Activated naive CD4-positive, alpha-beta T cell treated with anti-CD3 and anti-CD28 coated beads, Interleukin-2, amount 50 U/mL, for 16 hours (primary cell): ENCODE results near the gene CYTH4.

Experiments
- DNase-seq: peaks from one replicate; pipeline ENCODE4 v3.0.0-alpha.2; 2020

Gene CYTH4

GRCh38 chr22:37273126-37273845 lies 9.0 kb upstream of the CYTH4 start:
- no peak for DNase-seq

GRCh38 chr22:37273846-37274225 lies 8.5 kb upstream of the CYTH4 start:
- no peak for DNase-seq

DNA sequence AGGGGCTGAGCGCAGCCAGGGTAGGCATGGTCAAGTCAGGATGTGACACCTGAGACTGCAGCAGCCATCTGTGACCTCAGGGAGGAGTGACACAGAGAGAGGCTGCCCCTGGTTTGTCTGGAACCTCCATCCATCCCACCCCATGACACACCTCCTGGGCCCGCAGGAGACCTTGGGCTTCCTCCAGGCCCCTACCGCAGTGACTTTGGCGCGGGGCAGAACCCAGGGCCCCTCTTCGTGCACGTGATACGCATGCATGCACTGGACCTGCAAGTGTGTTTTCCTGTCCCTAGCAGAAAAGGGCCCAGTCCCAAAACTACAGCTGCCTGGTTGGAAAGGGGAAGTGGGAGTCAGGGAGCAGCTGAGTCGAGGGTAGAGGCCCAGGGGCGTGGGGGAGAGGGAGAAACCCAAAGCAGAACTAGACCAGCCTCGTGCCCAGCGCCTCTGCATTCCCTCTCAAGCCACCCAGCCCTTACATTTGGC lies 7.9 kb upstream of the CYTH4 start:
- no peak for DNase-seq

DNA sequence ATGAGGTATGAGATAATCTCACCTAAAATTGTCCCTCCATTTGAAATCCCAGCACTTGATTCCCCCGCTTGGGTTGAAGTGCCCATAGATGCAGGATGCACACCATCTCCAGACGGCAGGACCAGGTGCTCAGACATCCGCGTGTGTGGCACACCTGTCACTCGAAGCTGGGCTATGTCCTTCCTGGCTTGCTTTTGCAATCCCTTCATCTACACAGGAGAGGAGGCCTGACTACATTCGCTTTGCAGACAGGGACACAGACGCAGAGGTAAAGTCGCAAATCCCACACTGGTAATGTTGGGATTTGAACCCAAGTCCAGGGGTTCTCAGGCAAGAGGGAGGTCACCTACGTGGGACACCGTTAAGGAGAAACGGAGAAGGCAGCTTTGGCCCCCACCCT lies 7.2 kb upstream of the CYTH4 start:
- DNase-seq = no peak

GRCh38 chr22:37275622-37276021 lies 6.7 kb upstream of the CYTH4 start:
- no peak for DNase-seq

- no peak for DNase-seq
These were observed 5.5 kb upstream of the CYTH4 start for GRCh38 chr22:37276776-37277175.

DNA sequence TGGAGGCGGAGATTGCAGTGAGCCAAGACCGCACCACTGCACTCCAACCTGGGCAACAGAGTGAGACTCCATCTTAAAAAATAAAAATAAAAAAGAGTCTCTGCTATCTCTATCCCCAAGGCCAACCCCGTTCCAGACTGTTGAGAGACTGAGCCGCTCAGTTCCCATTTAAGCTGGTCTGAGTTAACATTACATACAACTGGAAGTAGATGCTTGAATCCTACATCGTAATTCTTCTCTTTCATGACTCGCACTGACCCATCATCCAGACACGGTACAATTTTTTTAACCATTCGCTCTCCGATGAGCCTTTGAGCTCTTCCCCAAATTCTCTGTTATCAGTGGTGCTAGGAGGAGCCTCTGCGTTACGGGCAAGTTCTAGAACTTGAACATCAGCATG lies 4.9 kb upstream of the CYTH4 start:
- DNase-seq = no peak

DNA sequence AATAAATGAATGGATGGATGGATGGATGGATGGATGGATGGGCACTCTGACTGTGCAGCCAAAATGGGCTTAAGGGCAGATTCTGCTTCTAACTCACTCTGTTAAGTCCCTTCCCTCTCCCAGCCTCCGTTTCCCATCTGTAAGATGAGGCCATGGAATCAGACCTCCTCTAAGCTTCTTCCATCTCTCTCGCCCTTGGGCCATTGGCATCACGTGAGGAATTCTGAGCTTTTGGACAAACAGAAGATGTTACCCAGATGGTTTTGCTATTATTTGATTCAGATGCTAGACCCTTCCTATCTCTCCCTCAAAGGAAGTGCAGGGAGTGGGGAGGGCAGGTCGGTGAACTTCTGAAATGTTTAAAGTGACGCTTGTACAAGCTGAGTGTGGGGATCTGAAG lies 4.0 kb upstream of the CYTH4 start:
- DNase-seq = no peak

DNA sequence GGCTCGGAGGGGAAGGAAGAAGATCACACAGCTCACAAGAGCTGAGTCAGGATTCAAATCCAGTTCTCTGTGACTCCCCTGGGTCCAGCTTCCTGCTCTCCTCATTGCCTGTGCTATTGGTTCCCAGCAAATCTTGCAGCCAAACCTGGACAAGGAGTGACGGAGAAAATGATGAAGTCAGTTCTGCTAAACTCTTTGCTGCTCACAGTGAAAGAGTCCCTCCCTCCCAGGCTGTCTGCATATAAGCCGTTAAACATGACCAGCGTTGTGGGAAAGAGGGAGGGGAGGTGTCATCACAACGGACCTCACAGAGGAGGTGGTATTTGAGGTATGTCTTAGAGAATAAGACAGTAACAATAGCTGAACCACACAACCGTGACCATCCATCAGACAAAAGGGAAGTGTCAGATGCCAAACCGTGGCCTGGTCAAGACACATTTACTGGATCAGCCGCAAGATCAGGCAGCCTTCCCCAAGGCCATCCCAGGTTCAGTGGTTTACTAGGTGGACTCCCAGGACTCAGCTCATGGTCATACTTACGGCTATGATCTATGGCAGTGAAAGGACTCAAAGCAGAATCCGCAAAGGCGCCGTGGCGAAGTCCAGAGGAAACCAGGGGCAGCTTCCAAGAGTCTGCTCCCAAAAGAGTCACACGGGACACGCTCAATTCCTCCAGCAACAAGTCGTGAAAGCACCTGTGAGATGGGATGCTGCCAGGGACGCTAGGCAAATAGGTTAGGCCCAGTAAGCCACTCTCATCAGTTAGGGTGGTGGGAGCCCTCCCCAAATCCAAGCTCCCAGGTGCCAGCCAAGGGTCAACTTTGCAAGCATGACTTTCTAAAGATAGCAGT lies 2.8 kb upstream of the CYTH4 start:
- DNase-seq = no peak

DNA sequence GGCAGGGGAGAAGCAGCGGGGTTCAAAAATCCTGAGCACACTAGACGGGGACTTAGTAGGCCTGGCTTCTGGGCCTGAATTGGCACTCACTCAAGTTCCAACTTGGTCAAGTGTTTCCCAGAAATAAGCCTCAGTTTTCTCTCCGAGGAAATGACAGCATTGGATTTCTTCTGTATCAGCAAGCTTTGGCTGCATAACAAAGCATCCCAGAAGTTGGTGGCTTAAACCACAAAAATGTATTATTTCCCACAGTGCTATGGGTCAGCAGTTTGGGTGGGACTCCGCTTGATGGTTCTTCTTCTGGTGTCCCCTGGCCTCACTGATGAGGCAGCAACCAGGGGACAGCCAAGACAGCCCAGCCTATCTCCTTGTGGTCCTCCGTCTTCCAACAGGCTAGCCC lies 1.6 kb upstream of the CYTH4 start:
- no peak for DNase-seq

GRCh38 chr22:37281195-37281594 lies 1.1 kb upstream of the CYTH4 start:
- no peak for DNase-seq

DNA sequence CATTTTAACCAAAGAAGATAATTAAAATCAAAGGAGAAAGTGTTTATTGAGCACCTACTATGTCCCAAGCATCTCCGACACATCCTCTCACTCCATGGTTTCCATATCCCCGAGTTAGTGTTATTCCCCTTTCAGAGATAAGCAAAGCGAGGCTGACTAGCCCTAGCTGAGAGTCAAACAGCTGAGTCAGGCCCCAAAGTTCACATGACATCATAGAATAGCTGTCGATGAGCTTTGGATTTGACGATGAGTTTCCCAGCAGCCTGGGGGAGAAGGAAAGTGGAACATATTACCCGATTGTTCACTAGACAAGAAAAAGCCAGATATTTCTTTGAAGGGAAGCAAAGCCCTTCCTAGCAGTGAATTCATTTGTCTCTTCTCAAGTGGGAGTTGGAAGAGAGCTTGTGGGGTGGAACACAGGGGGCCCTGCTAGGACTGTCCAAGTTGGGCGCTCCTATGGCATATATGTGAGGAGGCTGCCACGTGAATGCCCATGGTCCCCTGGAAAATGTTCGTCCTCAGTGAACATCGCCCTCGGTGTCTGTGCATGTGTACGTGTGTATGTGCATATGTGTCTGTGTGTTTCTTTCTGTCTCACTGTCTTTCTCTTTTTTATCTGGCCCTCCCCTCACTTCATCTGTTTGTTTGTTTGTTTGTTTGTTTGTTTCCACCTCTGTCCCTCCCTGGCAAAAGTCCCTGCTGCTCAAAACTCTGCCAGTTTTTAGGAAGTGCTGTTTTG lies 493 bp upstream of the CYTH4 start:
- no peak for DNase-seq

GRCh38 chr22:37283393-37283937 lies 1.2 kb downstream of the CYTH4 start:
- DNase-seq = peak; percentile 45

DNA sequence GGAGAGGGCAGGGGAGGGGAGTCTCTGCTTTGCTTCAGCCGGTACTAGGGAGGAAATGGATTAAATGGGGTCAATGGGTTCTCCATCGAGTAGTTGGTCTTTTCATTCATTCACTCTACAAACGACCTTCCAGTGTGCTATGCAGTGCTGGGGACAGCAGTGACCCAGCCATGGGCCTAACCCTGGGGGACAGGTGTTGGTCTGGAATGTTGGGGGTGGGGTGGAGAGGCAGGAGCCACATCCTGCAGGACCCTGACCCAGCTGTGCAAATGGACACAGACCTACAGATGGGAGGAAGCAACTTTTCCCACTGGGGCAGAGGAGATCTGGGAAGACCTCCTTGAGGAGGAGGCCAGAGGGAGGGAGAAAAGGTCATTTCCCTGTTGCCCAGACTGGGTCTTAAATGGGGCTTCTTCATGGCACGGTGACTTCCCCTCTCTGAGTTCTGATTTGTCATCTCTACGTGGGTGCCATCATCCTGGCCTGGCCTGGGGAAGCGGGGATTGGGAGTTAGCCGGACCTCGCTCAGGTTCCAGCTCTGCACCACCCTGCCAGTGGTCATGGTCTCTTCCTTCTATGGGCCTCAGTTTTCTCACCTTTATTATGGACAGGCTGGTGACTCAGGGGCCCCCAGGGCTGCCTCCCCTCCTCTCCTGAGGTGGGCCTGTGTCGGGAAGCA lies 2.0 kb downstream of the CYTH4 start:
- DNase-seq = no peak

DNA sequence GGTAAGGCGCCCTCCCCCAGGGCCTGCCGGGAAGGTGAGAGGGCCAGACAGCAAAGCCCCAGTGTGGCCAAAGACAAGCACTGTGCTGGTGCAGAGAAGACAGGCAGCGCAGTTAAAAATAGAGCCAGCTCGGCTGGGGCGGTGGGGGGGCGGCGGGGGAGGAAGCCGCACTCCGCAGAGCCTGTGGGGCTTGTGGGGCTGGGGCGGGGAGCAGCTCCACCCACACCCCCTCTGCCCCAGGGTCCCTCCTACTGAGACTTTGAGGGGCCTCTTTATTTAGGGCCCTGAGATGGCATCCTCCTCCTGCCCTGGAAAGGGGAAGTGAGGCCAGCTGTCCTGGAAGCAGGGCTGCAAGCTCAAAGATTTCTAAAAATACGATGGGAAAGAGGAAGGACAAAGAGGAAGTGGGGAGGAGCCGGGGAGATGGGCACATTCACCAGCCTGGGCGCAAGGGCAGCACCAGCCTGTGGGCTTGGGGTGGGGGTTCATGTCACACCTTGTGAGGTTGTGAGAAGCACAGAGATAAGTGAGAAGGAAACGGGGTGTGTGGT lies 2.6 kb downstream of the CYTH4 start:
- DNase-seq = peak; percentile 34

GRCh38 chr22:37285937-37286336 lies 3.6 kb downstream of the CYTH4 start:
- no peak for DNase-seq

DNA sequence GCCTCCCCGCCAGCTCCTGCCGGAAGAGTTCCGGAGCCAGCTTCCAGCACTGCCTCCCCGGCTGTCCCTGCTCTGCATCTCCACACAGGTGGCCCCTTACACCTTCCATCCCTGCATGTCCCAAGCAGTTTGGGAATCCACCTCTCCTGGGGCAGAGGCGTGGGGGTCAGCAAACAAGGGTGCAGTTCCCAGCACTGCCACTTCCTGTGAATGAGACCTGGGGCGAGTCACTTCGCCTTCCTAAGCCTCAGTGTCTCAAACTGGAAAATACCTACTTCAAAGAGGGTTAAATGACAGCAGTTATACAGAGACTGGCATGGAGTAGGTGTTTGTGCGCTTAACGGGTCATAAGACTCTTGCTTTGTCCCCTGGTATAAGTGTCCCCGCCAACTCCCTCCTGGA lies 5.2 kb downstream of the CYTH4 start:
- no peak for DNase-seq

DNA sequence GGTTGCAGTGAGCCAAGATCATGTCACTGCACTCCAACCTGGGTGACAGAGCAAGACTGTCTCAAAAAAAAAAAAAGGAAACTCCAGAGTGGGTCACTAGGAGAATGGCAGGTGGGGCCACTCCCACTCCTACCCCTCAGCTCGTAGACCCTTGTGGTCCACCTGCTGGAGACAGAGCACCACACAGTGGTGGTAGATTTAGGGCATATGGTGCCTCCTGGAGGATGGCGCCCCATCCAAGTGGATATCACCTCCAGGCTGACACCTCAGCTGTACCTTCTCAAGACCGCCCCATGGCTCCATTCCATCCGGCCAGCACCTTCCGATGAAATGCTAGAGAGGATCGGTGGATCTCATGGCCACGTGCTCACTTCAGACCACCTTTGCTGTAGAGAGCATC lies 6.2 kb downstream of the CYTH4 start:
- DNase-seq = no peak

- DNase-seq = no peak
These were observed 6.9 kb downstream of the CYTH4 start for GRCh38 chr22:37289156-37289735.

DNA sequence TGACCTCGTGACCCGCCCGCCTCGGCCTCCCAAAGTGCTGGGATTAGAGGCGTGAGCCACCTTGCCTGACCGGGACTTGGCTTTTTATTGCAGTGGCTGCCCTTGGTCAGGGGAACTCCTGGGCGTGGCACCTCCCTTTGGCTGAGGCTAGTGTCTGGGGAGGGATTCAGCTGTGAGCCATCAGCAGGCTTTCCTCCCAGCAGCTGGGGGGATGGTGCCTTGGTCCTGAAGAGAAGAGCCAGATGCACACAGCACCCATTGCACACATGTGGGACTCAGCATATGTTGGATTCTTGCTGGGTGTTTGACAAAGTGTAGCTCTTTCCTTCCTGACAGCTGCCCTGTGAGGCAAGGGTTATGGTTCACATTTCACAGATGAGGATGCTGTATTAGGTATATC lies 8.4 kb downstream of the CYTH4 start:
- no peak for DNase-seq

- no peak for DNase-seq
These were observed 9.4 kb downstream of the CYTH4 start for GRCh38 chr22:37291559-37292298.
